ELF-1 (cell line): Measurements from ENCODE around the gene GNE.
A peak's percentile ranks its signal among the peaks of the same experiment; 100 is the strongest.
"Not testable (repeated sequence)": the region's sequence is repeated elsewhere in the genome, so short reads cannot be mapped to it uniquely, and the experiment has no call there.

ENCODE experiments used
- DNase-seq: peaks from one replicate; pipeline ENCODE4 v3.0.0-alpha.2; 2016; ENCODE audit warnings: low read depth, low spot score

The GNE gene, protein sequence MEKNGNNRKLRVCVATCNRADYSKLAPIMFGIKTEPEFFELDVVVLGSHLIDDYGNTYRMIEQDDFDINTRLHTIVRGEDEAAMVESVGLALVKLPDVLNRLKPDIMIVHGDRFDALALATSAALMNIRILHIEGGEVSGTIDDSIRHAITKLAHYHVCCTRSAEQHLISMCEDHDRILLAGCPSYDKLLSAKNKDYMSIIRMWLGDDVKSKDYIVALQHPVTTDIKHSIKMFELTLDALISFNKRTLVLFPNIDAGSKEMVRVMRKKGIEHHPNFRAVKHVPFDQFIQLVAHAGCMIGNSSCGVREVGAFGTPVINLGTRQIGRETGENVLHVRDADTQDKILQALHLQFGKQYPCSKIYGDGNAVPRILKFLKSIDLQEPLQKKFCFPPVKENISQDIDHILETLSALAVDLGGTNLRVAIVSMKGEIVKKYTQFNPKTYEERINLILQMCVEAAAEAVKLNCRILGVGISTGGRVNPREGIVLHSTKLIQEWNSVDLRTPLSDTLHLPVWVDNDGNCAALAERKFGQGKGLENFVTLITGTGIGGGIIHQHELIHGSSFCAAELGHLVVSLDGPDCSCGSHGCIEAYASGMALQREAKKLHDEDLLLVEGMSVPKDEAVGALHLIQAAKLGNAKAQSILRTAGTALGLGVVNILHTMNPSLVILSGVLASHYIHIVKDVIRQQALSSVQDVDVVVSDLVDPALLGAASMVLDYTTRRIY

DNA sequence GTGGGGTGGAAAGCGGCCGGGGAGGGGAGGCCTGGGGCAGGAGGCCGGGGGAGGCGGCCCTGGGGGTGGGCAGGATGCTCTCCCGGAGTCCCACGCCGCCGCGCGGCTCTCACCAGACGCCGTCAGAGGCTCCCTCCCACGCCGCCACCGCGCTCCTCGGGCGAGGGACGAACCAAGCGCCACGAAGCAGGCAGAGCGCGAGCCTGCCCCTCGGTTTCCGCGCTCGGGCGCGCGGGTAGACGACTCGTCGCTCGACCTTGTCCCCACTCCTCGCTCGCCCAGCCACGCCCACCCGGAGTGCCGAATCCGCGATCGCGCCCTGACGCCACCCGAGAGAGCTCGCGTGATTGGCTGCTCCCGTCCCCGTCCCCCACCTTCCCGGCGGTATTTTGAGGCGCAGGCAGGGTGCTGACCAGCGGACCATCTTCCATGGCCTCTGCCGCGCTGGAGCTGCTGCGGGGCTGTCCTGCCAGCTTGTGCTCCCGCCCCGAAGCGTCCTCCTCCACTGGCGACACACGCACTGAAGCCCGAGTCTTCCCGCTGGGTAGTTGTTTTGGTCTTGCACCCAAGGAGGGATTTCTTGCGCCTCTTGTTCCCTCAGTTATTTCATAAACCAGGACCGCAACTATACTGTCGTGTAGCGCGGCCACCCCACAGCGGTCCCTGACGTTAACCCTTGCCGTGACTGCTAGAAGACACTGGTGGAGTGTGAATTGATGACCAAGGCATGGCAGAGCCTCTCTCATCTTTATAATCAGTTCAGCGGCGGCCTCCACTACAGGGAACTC is at the start of gene GNE:
Gene GNE (minus strand): TSS at position 241 of the 788 bp plus-strand sequence. CDS start 9,093 bp downstream, outside the sequence.
- peak; percentile 85 for DNase-seq

DNA sequence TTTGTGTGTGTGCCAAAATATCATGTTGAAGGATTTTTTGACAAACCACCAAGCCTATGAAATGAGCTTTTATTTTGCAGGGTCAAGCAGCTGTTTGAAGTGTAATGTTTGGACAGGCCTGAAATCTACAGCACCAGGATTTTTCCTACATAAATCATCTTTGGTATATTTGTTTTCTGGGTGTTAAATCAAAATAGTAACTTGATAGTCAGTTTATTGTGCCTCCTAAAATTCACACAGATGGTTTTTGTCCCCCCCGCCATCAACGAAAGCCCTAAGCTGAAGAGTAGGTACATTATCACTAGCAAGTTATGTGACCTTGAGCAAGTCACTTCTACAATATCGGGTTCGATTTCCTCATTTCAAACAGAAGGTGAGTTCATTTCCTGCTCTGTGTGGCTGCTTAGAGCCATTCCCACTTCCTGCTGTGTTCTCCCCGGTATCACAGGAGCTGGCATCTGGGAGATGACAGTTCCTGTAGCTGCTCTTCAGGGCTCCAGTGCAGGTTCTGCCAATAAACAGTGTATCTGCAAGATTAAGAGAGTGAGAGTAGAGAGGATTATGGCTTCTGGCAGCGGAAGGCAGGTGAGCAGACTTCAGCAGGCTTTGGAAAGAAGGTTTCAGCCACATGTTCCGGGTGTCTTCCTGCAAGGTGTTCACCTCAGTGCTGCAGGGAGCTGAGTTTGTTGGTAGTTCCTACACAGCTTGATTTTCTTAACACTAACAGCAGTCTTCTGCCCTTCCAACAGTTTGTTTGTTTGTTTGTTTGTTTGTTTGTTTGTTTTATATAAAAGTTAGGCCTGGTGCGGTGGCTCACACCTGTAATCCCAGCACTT is 48.4 kb upstream of the GNE start:
- DNase-seq, result no peak

GRCh38 chr9:36304366-36304765 is 46.1 kb upstream of the GNE start:
- DNase-seq, result not testable (repeated sequence)

GRCh38 chr9:36301227-36301626 is 43.0 kb upstream of the GNE start:
- no peak for DNase-seq

GRCh38 chr9:36298566-36298965 is 40.3 kb upstream of the GNE start:
- no peak for DNase-seq

DNA sequence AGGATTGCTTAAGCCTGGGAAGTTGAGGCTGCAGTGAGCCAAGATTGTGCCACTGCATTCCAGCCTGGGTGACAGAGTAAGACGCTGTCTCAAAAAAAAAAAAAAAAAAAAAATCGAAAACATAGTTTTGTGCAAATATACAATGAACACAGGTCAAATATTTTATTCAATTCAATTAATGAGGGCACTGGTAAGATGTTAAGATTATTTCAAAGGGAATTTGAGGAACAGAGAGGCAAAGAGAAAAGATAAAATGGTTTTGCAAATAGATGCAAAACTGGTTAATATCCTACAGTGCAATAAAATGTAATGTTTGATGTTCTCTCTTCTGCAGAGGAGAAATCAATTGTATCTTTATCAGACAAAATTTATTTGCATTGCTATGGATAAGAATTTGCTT is 39.5 kb upstream of the GNE start:
- no peak for DNase-seq

- DNase-seq, result not testable (repeated sequence)
Observed at GRCh38 chr9:36294996-36295395, 36.7 kb upstream of the GNE start.

DNA sequence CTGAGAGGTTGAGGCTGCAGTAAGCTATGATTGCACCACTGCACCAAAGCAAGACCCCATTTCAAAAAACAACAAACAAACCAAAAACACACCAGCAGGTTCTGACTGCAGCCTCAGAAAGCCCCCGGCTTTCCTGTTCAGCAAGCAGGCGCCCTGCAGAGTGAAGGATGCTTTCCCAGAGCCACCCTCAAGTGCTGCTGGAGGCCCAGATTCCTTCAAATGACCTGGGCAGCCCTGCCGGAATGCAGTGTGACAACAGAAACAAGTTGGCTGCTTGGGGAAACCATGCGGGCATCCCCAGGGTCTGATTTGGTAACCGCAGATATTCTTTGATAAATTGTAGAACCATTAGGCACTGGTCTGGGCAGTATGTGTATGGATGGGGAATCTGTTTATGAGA is 35.7 kb upstream of the GNE start:
- DNase-seq, result peak; percentile 59

GRCh38 chr9:36293171-36293570 is 34.9 kb upstream of the GNE start:
- no peak for DNase-seq

GRCh38 chr9:36292641-36293040 is 34.4 kb upstream of the GNE start:
- DNase-seq, result peak; percentile 47

GRCh38 chr9:36290996-36291395 is 32.7 kb upstream of the GNE start:
- DNase-seq, result no peak

DNA sequence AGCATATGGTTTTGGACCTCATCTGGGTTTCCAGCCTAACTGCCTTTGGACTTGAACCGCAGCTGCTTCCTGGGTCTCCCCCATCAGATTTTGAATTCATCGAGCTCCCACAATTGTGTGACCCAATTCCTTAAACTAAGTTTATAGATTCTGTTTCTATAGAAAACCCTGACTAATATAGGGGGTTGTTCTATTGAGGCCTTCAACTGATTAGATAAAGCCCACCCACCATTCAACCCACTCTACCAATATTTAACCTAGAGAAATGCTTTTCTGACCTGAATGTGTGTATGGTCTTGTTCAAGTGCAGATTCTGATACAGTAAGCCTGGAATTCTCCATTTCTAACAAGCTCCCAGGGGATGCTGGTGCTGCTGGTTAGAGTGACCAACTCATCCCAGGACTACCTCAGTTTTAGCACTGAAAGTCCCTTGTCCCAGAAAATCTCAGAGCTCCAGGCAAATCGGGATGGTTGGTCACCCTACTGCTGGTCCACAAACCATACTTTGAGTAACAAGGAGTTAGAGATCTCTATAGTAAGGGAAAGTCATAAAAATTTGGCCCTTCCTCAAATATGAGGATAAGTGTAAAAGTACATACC is 31.7 kb upstream of the GNE start:
- DNase-seq, result no peak

- no peak for DNase-seq
Observed at GRCh38 chr9:36288070-36288469, 29.8 kb upstream of the GNE start.

DNA sequence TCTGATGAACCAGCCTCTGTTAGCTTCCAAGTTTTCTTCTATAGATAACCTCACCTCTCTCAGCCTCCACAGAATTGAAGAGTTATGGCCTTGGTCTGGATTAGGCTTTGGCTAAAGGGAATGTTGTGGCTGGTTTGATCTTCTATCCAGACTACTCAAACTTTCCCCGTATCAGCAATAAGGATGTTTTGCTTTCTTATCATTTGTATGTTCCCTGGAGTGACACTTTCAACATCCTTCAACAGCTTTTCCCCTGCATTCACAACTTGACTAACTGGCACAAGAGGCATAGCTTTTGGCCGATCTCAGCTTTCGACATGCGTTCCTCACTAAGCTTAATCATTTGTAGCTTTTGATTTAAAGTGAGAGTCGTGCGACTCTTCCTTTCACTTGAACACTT is 28.1 kb upstream of the GNE start:
- DNase-seq, result no peak

DNA sequence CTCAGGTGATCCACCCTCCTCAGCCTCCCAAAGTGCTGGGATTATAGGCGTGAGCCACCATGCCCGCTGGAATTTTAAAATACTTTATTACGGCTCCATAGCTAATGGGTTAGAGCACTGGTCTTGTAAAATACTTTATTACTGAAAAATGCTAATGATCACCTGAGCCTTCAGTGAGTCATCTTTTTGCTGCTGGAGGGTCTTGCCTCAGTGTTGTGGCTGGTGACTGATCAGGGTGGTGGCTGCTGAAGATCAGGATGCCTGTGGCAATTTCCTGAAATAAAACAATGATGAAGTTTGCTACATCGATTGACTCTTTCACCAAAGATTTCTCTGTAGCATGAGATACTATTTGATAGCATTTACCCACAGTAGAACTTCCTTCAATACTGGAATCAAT is 26.0 kb upstream of the GNE start:
- DNase-seq, result no peak

DNA sequence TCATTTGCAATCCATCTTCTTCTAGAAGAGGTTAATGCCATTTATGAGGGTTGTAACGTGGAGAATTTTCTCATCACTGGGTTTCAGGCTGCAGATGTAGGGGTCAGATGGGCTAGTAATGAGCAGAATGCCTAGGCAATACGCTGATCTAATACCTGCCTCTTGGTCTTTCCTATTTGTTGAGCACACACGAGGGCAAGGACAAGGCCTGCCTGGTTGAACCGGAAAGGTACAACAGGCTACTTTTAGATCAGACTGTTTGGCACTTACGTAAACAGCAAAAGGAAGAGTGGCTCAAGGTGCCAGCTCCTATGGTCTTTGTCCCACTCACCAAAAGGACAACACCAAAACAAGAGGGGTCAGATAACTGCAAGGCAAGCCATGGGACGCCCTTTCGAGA is 24.0 kb upstream of the GNE start:
- DNase-seq, result no peak

GRCh38 chr9:36280989-36281388 is 22.7 kb upstream of the GNE start:
- no peak for DNase-seq

- no peak for DNase-seq
Observed at GRCh38 chr9:36278243-36278642, 20.0 kb upstream of the GNE start.

GRCh38 chr9:36276781-36277181 is 18.5 kb upstream of the GNE start:
- peak; percentile 21 for DNase-seq

DNA sequence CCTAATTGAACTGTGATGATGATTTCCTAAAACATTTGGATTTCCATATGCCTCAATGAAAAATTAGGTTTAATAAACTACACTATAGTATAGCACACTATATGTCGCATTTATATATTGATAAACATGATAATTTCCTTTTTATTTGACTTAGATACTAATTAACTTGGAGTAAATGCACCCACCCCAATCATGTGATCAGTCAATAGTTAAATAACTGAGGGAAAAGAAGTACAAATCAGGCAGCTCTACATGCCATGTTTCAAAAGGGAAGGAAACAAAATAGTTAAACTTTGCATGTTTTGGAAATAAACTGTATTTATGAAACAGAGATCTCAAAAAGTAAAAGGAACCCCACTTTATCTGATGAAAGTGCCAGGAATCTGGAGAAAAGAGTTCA is 18.0 kb upstream of the GNE start:
- DNase-seq, result no peak

- no peak for DNase-seq
Observed at GRCh38 chr9:36275060-36275459, 16.8 kb upstream of the GNE start.
